Tongue (tissue), 2 donors: ENCODE results near the gene RPL14. TPM values are rescaled to one million over a fixed set of nuclear protein-coding genes. Genes with fewer than 3 reads are reported as not detected.
A peak's percentile ranks its signal among the peaks of the same experiment; 100 is the strongest.

ENCODE experiments used
- small RNA-seq: library from RNA; depleted of rRNA; stranded (forward); fragments of <200 nt; gene quantifications from one replicate; pipeline ENCODE3, GENCODE V24; 2014; ENCODE audit warnings: low replicate concordance
- total RNA-seq: library from RNA; depleted of rRNA; stranded (reverse); fragments of >200 nt; gene quantifications from one replicate; pipeline ENCODE4 v1.2.3, GENCODE V29; 2014

The RPL14 gene
- total RNA-seq, 1 donor from 2014 or later, result 547 TPM

Small RNAs within 50 kb of the gene (small RNA-seq; reads per million reads assigned to genes)
- 1.9 reads per million, percentile 89 among the genes with 10 or more reads in this experiment for gene RNU5B-2P

Other genes starting within 250 kb of the RPL14 start
- gene EIF1B, start 147.6 kb upstream of the RPL14 start, total RNA-seq, result 13.8 TPM
- 3.0 TPM for gene ENTPD3, start 70.2 kb upstream of the RPL14 start, total RNA-seq
- 8.4 TPM for gene ZNF619, start 19.8 kb downstream of the RPL14 start, total RNA-seq
- 3.0 TPM for gene ZNF620, start 48.7 kb downstream of the RPL14 start, total RNA-seq
- gene ZNF621, start 67.6 kb downstream of the RPL14 start, total RNA-seq, result 13.3 TPM